Panc1 (cell line): ENCODE results near the gene RILPL2. TPM values are rescaled to one million over a fixed set of nuclear protein-coding genes. Genes with fewer than 3 reads are reported as not detected.

Experiments used
- ATAC-seq: fragments of 200-7000 bp; cut with Tn5 transposase; 2 replicates; pipeline ENCODE4 v1.9.1; 2020; ENCODE audit warnings: mild to moderate bottlenecking, moderate library complexity
- BruUV-seq: library from RNA; stranded (reverse); fragments of 400-500 nt; replicated peaks from 2 replicates; lab custom pipeline; 2021; lab: Mats Ljungman, UMichigan
- CTCF ChIA-PET: fragments of 300-600 bp; sonication (Branson Sonifier 250); formaldehyde crosslinking; loops from one replicate; lab custom pipeline; 2022; ENCODE audit warnings: antibody characterized with exemption; lab: Charles Lee
- POLR2A ChIA-PET: fragments of 300-600 bp; sonication (Branson Sonifier 250); formaldehyde crosslinking; loops from one replicate; lab custom pipeline; 2022; ENCODE audit warnings: antibody characterized with exemption; lab: Charles Lee
- DNase-seq: peaks from one replicate; pipeline ENCODE4 v3.0.0-alpha.2; 2010; ENCODE audit warnings: low read depth, low spot score
- H3K27ac ChIP-seq: 2 replicates; pipeline ENCODE4 v1.5.1; 2011; ENCODE audit warnings: mild to moderate bottlenecking, low read length, inconsistent platforms
- H3K27me3 ChIP-seq: fragments of 200-500 bp; sonication (Bioruptor generic); 2 replicates; pipeline ENCODE4 v1.6.0; 2014; ENCODE audit warnings: low read length, inconsistent platforms; ENCODE audit not compliant: control insufficient read depth, insufficient read depth
- H3K36me3 ChIP-seq: fragments of 200-500 bp; sonication (Bioruptor generic); 2 replicates; pipeline ENCODE4 v1.5.1; 2014; ENCODE audit warnings: inconsistent platforms, mild to moderate bottlenecking, low read length, moderate library complexity; ENCODE audit not compliant: control insufficient read depth, insufficient read depth
- H3K4me1 ChIP-seq: 2 replicates; pipeline ENCODE4 v1.5.1; 2011; ENCODE audit warnings: inconsistent platforms, mild to moderate bottlenecking, low read length, moderate library complexity; ENCODE audit not compliant: control insufficient read depth, insufficient read depth
- H3K4me3 ChIP-seq, 2 experiments: 2 replicates each; pipeline ENCODE4 v1.5.1; 2011 to 2012; ENCODE audit warnings: low read depth in 2 of 2, low read length in 2 of 2, mild to moderate bottlenecking in 2 of 2, inconsistent platforms in 1 of 2, moderate library complexity in 1 of 2
- H3K9me3 ChIP-seq: fragments of 200-500 bp; sonication (Bioruptor generic); 2 replicates; pipeline ENCODE4 v1.5.1; 2014; ENCODE audit warnings: low read depth, mild to moderate bottlenecking, inconsistent platforms, low read length, moderate library complexity; ENCODE audit not compliant: control insufficient read depth, insufficient read depth
- POLR2AphosphoS5 ChIP-seq: IDR thresholded peaks from 2 replicates; pipeline ENCODE4 v1.6.1; 2012; ENCODE audit warnings: mild to moderate bottlenecking, low read depth, low read length, moderate library complexity
- REST ChIP-seq, 2 experiments: IDR thresholded peaks; 2 replicates each; pipeline ENCODE4 v1.6.1; 2011 to 2012; ENCODE audit warnings: low read depth in 2 of 2, control low read depth in 1 of 2, low read length in 1 of 2, mild to moderate bottlenecking in 1 of 2, moderate library complexity in 1 of 2; ENCODE audit not compliant: insufficient read depth in 1 of 2
- SIN3A ChIP-seq: IDR thresholded peaks from 2 replicates; pipeline ENCODE4 v1.6.1; 2012; ENCODE audit warnings: low read depth, mild to moderate bottlenecking, low read length, moderate library complexity, borderline replicate concordance; ENCODE audit not compliant: insufficient read depth
- TCF7L2 ChIP-seq: IDR thresholded peaks from 2 replicates; pipeline ENCODE4 v1.6.1; 2011; ENCODE audit warnings: mild to moderate bottlenecking, low read depth, low read length, inconsistent platforms
- in situ Hi-C: cut with HindIII; loops from 2 replicates; pipeline ENCODE4 v1.10.0; 2016; ENCODE audit warnings: low sequenced_read_pairs, low pct_unique_long_range_greater_than_20kb
- intact Hi-C: fragments of 100-400 bp; cut with micrococcal nuclease; formaldehyde crosslinking; loops from one replicate; pipeline ENCODE4 v1.10.0; 2022; ENCODE audit not compliant: unreplicated experiment
- total RNA-seq: library from RNA; stranded (reverse); gene quantifications from one replicate; pipeline ENCODE4 v1.2.1, GENCODE V29; 2021; ENCODE audit not compliant: unreplicated experiment
- TF ChIP-seq, protein P1 (sequence below): fragments of 450-650 bp; IDR thresholded peaks from 2 replicates; pipeline ENCODE4 v1.5.1; 2017; ENCODE audit warnings: mild to moderate bottlenecking

The RILPL2 gene
- total RNA-seq, 1 experiment from 2014 or later: 5.4 TPM

GRCh38 chr12:123397400-123397799 lies 39.1 kb downstream of the RILPL2 start:
- no peaks in the 10 kb centered on the region for H3K9me3 ChIP-seq
- CTCF ChIA-PET: interaction anchor here (0.6 kb wide), 1 partner anchor 93 kb away, joined by 4 read pairs; no protein-coding TSS in a partner anchor
- H3K36me3 ChIP-seq: peaks cover 3% of the 10 kb centered on the region
- in situ Hi-C loops: no loop called here
- POLR2A ChIA-PET: no interaction called here
- no peak overlapping the region for H3K4me3 ChIP-seq
- no peak overlapping the region for H3K27ac ChIP-seq
- H3K4me1 ChIP-seq: no peaks in the 10 kb centered on the region
- TF ChIP-seq TCF7L2 (no peak), POLR2AphosphoS5 (no peak), REST (IDR thresholded peaks at IDR 0.05; ENCODE audit: insufficient read depth in 1 of 2, low read depth in 2 of 2, low read length in 1 of 2) (no peak), SIN3A (no peak)
- TF ChIP-seq, protein P1, sequence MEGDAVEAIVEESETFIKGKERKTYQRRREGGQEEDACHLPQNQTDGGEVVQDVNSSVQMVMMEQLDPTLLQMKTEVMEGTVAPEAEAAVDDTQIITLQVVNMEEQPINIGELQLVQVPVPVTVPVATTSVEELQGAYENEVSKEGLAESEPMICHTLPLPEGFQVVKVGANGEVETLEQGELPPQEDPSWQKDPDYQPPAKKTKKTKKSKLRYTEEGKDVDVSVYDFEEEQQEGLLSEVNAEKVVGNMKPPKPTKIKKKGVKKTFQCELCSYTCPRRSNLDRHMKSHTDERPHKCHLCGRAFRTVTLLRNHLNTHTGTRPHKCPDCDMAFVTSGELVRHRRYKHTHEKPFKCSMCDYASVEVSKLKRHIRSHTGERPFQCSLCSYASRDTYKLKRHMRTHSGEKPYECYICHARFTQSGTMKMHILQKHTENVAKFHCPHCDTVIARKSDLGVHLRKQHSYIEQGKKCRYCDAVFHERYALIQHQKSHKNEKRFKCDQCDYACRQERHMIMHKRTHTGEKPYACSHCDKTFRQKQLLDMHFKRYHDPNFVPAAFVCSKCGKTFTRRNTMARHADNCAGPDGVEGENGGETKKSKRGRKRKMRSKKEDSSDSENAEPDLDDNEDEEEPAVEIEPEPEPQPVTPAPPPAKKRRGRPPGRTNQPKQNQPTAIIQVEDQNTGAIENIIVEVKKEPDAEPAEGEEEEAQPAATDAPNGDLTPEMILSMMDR: no peak
- intact Hi-C loops: no loop called here
- DNase-seq: no peak
- H3K27me3 ChIP-seq: no peaks in the 10 kb centered on the region
- ATAC-seq: no peak
- BruUV-seq: no TSS peak

- intact Hi-C loops: no loop called here
- ChIA-PET POLR2A (no interaction called here), CTCF (interaction anchor here (0.6 kb wide), 1 partner anchor 93 kb away, joined by 4 read pairs; no protein-coding TSS in a partner anchor)
- in situ Hi-C loops: no loop called here
- no TSS peak for BruUV-seq
- no peak for DNase-seq
- H3K27me3 ChIP-seq: no peaks in the 10 kb centered on the region
- no peak for ATAC-seq
- TF ChIP-seq SIN3A (no peak), POLR2AphosphoS5 (no peak), TCF7L2 (no peak), REST (IDR thresholded peaks at IDR 0.05; ENCODE audit: insufficient read depth in 1 of 2, low read depth in 2 of 2, low read length in 1 of 2) (no peak)
- TF ChIP-seq, protein P1: no peak
- H3K9me3 ChIP-seq: no peaks in the 10 kb centered on the region
- H3K4me3 ChIP-seq: no peak overlapping the region
- H3K4me1 ChIP-seq: no peaks in the 10 kb centered on the region
- peaks cover 6% of the 10 kb centered on the region for H3K36me3 ChIP-seq
- no peak overlapping the region for H3K27ac ChIP-seq
Measured at GRCh38 chr12:123396954-123397353, 39.5 kb downstream of the RILPL2 start.
